CD4-positive, alpha-beta T cell (primary cell): ENCODE results near the gene SLC2A2. TPM values are rescaled to one million over a fixed set of nuclear protein-coding genes. Genes with fewer than 3 reads are reported as not detected.

Experiments
- ATAC-seq: fragments of 200-7000 bp; cut with Tn5 transposase; one replicate; pipeline ENCODE4 v1.10.0; 2022; ENCODE audit warnings: mild to moderate bottlenecking; ENCODE audit not compliant: poor library complexity
- CTCF ChIA-PET: fragments of 350-600 bp; sonication (Branson Sonifier 250); formaldehyde crosslinking; loops from one replicate; lab custom pipeline; 2021; ENCODE audit warnings: antibody characterized with exemption, inconsistent platforms; lab: Charles Lee
- POLR2A ChIA-PET: fragments of 350-600 bp; sonication (Branson Sonifier 250); formaldehyde crosslinking; loops from one replicate; lab custom pipeline; 2021; ENCODE audit warnings: antibody characterized with exemption, inconsistent platforms; lab: Charles Lee
- DNase-seq, 14 experiments: peaks; one replicate each; pipeline ENCODE4 v3.0.0-alpha.2; 2013 to 2020; ENCODE audit warnings: mixed read lengths in 2 of 14
- H3K27ac ChIP-seq, 2 donors: one replicate each; pipeline versions ENCODE4 v1.5.1 to v1.7.0; 2013; ENCODE audit warnings: low read length in 2 of 2, low read depth in 1 of 2, mild to moderate bottlenecking in 1 of 2
- H3K27me3 ChIP-seq, 2 experiments: 1 replicate in 1 of 2; 2 replicates in 1 of 2; pipeline versions ENCODE4 v1.6.1 to v1.7.0; 2013; ENCODE audit warnings: low read length in 2 of 2, control low read depth in 1 of 2, mild to moderate bottlenecking in 1 of 2, moderate library complexity in 1 of 2; ENCODE audit not compliant: insufficient read depth in 2 of 2, control insufficient read depth in 1 of 2
- H3K36me3 ChIP-seq: one replicate; pipeline ENCODE4 v1.6.1; 2013; ENCODE audit warnings: low read length, control low read depth; ENCODE audit not compliant: insufficient read depth
- H3K4me1 ChIP-seq: one replicate; pipeline ENCODE4 v1.6.1; 2013; ENCODE audit warnings: low read length, control low read depth; ENCODE audit not compliant: insufficient read depth
- H3K4me3 ChIP-seq: one replicate; pipeline ENCODE4 v1.5.1; 2013; ENCODE audit warnings: mild to moderate bottlenecking, low read length, moderate library complexity
- H3K9me3 ChIP-seq, 2 experiments: 1 replicate in 1 of 2; 2 replicates in 1 of 2; pipeline versions ENCODE4 v1.6.1 to v1.7.0; 2013; ENCODE audit warnings: low read length in 2 of 2, mild to moderate bottlenecking in 2 of 2, control low read depth in 1 of 2, moderate library complexity in 1 of 2; ENCODE audit not compliant: control insufficient read depth in 1 of 2, insufficient read depth in 1 of 2
- H3K27ac Mint-ChIP-seq: one replicate; pipeline ENCODE4 v1.8.0; 2020; ENCODE audit warnings: mixed read lengths
- H3K27me3 Mint-ChIP-seq: one replicate; pipeline ENCODE4 v1.8.0; 2021; ENCODE audit warnings: mixed read lengths
- H3K36me3 Mint-ChIP-seq: one replicate; pipeline ENCODE4 v1.8.0; 2021; ENCODE audit warnings: low read depth, mixed read lengths
- H3K4me1 Mint-ChIP-seq: one replicate; pipeline ENCODE4 v1.8.0; 2021; ENCODE audit warnings: low read depth, mixed read lengths
- H3K4me3 Mint-ChIP-seq: one replicate; pipeline ENCODE4 v1.8.0; 2020; ENCODE audit warnings: mild to moderate bottlenecking, mixed read lengths
- H3K9me3 Mint-ChIP-seq: one replicate; pipeline ENCODE4 v1.8.0; 2020; ENCODE audit warnings: mixed read lengths
- CTCF ChIP-seq: fragments of 200-600 bp; IDR thresholded peaks from one replicate; pipeline ENCODE4 v1.8.0; 2022; ENCODE audit warnings: antibody characterized with exemption, mild to moderate bottlenecking
- intact Hi-C, 2 experiments: fragments of 100-400 bp; cut with DNase I in 1 of 2; cut with micrococcal nuclease in 1 of 2; formaldehyde crosslinking; loops; one replicate each; pipeline versions ENCODE4 v1.15.1 to v1.9.0; 2023 to 2025; cut with DNase I, micrococcal nuclease
- total RNA-seq, 174 experiments: library from RNA in 2 of 174; stranded (reverse) in 2 of 174; gene quantifications; one replicate each; pipeline ENCODE4 v1.2.3 and lab custom pipeline; 2021 to 2026

SLC2A2 gene
- total RNA-seq, 2 experiments from 2014 or later = not detected

- TF ChIP-seq CTCF = no peak
- Mint-ChIP-seq H3K27me3 (peaks cover 25% of the 10 kb centered on the region), H3K4me3 (no peak overlapping the region), H3K9me3 (no peaks in the 10 kb centered on the region), H3K27ac (no peak overlapping the region), H3K36me3 (no peaks in the 10 kb centered on the region), H3K4me1 (no peaks in the 10 kb centered on the region)
- CTCF ChIA-PET = no interaction called here
- no peaks in the 10 kb centered on the region for H3K9me3 ChIP-seq
- DNase-seq (no peak), ATAC-seq (no peak)
- no peak overlapping the region for H3K4me3 ChIP-seq
- intact Hi-C loops = no loop called here
- no peaks in the 10 kb centered on the region for H3K36me3 ChIP-seq
- H3K27ac ChIP-seq = no peak overlapping the region
- no peaks in the 10 kb centered on the region for H3K4me1 ChIP-seq
- POLR2A ChIA-PET = no interaction called here
- peaks cover 0 to 5% of the 10 kb centered on the region in 2 experiments for H3K27me3 ChIP-seq
Observed at GRCh38 chr3:171044384-171044783, 17.9 kb upstream of the SLC2A2 start.

- H3K9me3 Mint-ChIP-seq = no peaks in the 10 kb centered on the region
- DNase-seq = no peak
- peaks cover 3 to 9% of the 10 kb centered on the region in 2 experiments for H3K27me3 ChIP-seq
- no peak overlapping the region for H3K4me3 Mint-ChIP-seq
- H3K27ac ChIP-seq = no peak overlapping the region
- no peaks in the 10 kb centered on the region for H3K4me1 ChIP-seq
- no peak overlapping the region for H3K27ac Mint-ChIP-seq
- no peaks in the 10 kb centered on the region for H3K36me3 ChIP-seq
- ChIA-PET POLR2A (no interaction called here), CTCF (no interaction called here)
- TF ChIP-seq CTCF = no peak
- no peaks in the 10 kb centered on the region for H3K36me3 Mint-ChIP-seq
- H3K4me3 ChIP-seq = no peak overlapping the region
- no peaks in the 10 kb centered on the region for H3K9me3 ChIP-seq
- H3K4me1 Mint-ChIP-seq = no peaks in the 10 kb centered on the region
- intact Hi-C loops = no loop called here
- no peak for ATAC-seq
- peaks cover 34% of the 10 kb centered on the region for H3K27me3 Mint-ChIP-seq
Observed at GRCh38 chr3:171039674-171040073, 13.2 kb upstream of the SLC2A2 start.

- intact Hi-C loops = no loop called here
- ATAC-seq (no peak), DNase-seq (no peak)
- Histone ChIP-seq H3K9me3 (no peaks in the 10 kb centered on the region), H3K4me3 (no peak overlapping the region), H3K27me3 (peaks cover 3 to 9% of the 10 kb centered on the region in 2 experiments), H3K36me3 (no peaks in the 10 kb centered on the region), H3K27ac (no peak overlapping the region), H3K4me1 (no peaks in the 10 kb centered on the region)
- no peaks in the 10 kb centered on the region for H3K9me3 Mint-ChIP-seq
- ChIA-PET CTCF (no interaction called here), POLR2A (no interaction called here)
- peaks cover 27% of the 10 kb centered on the region for H3K27me3 Mint-ChIP-seq
- no peak for TF ChIP-seq CTCF
- no peak overlapping the region for H3K4me3 Mint-ChIP-seq
- H3K27ac Mint-ChIP-seq = no peak overlapping the region
- H3K36me3 Mint-ChIP-seq = no peaks in the 10 kb centered on the region
- H3K4me1 Mint-ChIP-seq = no peaks in the 10 kb centered on the region
Observed at GRCh38 chr3:171038342-171038741, 11.8 kb upstream of the SLC2A2 start.
